OCI-M2 (cell line): ENCODE data around the gene HOXC5.
"Not testable (repeated sequence)": the region's sequence is repeated elsewhere in the genome, so short reads cannot be mapped to it uniquely, and the experiment has no call there.

Experiments used
- DNase-seq: peaks from one replicate; lab custom pipeline; 2025; ENCODE audit not compliant: unreplicated experiment; lab: John Stamatoyannopoulos, UW

The HOXC5 gene

DNA sequence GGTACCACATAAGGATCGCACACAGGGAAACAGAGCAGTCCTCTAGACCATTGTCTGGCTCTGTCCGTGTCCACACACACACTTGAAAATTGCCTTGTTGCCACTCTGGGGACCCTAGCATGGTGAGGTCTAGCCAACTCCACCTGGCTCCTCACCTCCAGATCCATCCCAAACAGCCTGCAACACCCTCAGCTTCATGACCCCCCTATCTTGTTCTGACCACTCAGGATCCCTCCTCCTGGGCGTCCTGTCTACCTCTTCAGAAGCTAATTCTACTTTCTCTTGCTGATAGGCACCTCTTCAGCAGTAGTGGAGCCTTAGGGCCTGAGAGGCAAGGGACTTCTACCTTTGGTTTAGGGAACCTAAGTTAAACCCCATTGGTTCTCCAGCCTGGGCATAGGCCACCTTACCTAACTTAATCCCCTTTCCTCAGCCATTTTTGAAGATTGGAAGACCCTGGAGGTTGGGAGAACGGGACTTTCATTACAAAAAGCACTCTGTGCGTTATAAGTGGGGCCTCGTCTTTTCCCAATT lies 697 bp upstream of the HOXC5 start:
- DNase-seq: no peak

DNA sequence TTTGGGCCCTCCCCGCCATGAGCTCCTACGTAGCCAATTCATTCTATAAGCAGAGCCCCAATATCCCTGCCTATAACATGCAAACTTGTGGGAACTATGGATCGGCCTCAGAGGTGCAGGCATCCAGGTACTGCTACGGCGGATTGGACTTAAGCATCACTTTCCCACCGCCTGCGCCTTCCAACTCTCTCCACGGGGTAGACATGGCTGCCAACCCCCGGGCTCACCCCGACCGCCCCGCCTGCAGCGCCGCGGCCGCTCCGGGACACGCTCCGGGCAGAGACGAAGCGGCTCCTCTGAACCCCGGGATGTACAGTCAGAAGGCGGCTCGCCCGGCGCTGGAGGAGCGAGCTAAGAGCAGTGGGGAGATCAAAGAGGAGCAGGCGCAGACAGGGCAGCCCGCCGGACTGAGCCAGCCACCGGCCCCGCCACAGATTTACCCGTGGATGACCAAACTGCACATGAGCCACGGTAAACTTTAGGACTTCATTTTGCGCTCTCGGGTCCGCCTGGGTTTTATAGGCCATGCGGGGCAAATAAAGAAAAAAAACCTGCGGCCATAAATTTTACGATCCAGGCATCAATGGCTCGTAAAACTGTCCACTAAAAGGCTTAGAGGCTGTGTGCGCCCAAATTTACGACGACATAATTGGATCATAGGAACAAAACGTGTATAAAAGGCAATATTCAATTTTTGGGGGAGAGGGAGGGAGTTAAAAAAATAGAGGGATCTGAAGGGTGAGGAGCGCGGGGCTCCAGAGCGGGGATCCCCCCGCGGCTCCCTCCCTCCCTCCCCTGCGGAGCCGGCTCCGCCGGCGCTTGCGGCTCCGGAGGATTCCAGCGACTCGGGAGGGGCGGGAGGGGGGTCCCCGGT lies 493 bp downstream of the HOXC5 start:
- no peak for DNase-seq

DNA sequence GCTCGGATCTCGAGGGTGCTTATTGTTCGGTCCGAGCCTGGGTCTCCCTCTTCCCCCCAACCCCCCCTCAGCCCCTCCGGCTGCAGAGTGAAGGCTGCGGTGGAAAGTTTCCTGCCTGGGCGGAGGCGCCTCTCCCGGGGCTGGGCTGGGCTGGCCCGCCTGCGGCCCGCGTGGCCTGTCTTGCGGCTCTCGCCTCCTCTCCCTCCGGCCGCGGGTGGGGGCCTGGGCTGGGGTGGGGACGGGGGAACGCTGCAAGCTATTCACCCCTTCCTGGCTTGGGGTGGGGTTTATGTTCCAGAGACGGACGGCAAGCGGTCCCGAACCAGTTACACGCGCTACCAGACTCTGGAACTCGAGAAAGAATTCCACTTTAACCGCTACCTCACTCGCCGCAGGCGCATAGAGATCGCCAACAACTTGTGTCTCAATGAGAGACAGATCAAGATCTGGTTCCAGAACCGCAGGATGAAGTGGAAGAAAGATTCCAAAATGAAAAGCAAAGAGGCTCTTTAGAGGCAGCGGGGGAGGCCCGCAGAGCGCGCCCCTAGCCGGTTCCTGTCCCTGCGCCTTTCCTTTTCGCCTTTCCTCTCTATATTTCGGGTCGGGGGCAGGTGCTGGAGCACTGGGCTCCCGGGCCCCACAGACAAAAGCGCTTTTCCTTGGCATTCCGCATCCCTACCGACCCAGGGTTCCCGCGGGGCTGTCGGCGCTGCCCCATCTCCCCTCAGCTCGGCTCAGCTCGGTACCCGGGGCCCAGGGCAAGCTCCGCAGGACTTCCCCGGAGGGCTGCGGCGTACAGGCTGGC lies 1.3 kb downstream of the HOXC5 start:
- no peak for DNase-seq

DNA sequence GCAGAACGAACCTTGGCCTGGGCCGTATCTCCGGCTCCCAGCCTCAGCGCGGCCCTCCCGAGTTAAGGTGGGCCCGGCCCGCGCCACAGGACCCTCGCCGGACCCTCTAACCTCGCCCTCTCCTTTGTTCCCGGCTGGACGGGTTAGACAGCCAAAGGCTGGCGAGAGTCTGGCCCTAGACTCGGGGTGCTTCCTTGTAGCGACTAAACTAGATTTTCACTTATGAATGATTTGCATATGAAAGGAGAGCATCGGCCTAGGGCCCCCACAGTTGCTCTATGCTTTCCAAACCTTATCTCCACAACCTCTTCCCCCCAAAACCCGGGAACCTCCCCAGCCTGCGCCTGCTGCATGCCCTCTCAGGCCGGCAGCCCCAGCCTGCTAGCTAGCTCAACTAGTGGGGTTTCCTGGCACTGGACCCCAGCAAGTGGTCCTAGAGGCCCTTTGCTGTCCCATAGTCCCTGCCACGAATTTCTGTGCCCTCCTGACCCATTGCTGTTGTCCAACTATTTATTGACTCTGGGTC lies 2.0 kb downstream of the HOXC5 start:
- DNase-seq: no peak

DNA sequence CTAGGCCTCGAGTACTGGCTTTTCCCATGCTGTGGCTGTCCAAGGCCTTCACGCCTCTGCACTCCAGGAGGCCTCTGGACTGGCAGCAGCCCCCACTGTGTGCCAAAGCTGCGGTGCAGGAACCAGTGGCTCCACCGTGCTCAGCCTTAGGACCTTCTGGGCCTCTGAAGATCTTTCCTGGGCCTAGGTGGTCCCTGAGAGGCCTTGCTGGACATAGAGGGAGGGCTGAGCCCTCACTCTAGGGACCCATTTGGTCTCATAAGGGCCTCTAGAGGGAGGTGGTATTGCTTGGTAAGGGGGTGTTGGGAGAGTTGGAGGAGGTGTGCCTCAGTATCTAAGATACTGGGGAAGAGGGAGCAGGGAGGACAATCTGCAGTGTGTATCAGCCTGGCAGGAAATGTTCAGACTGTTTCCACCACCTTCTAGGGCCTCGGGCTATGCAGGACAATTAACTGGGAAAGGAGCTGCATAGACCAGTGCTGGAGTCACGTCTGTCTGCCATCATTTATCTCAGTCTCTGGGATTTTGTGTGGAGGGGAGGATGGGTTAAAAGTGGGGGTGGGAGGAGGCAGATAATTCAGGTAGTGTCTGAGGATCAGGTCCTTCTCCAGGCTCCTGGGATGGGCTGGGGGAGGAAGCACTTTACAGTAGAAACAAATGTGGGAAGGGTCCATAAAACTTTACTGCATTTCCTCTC lies 2.9 kb downstream of the HOXC5 start:
- no peak for DNase-seq

DNA sequence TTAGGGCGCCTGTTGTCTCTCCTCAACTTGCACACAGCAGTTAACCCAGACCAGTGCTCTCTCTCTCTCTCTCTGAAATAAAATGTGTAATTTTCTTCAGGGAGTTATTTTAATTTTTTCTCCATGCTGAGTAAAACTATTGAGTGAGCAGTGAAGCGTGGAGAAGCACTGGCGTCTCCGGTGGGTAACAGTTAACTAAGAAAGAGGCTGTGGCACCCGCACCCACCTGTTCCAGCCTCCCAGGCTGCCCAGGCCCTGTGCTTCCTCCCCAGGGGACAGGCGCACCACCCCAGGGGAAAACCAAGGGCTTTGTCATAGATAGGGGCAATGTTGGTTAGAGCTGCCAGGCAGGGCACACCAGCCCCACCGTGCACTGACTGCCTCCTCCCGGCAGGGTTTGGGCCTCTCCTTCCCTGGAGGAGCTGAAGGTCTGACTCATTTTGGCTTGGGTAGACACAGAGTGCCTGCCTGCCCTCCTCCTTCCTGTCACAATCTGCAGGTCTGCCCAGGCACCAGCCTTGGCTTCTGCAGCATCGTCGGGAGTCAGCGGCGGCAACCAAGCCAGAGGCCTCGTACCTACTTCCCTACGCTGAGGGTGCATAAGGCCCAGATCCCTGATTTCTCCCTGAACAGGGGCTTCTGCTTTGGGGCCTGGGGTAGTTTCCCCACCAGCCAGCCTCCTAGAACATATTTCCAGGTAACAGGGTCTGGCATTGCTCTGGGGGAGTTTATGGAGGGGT lies 3.9 kb downstream of the HOXC5 start:
- DNase-seq: no peak

DNA sequence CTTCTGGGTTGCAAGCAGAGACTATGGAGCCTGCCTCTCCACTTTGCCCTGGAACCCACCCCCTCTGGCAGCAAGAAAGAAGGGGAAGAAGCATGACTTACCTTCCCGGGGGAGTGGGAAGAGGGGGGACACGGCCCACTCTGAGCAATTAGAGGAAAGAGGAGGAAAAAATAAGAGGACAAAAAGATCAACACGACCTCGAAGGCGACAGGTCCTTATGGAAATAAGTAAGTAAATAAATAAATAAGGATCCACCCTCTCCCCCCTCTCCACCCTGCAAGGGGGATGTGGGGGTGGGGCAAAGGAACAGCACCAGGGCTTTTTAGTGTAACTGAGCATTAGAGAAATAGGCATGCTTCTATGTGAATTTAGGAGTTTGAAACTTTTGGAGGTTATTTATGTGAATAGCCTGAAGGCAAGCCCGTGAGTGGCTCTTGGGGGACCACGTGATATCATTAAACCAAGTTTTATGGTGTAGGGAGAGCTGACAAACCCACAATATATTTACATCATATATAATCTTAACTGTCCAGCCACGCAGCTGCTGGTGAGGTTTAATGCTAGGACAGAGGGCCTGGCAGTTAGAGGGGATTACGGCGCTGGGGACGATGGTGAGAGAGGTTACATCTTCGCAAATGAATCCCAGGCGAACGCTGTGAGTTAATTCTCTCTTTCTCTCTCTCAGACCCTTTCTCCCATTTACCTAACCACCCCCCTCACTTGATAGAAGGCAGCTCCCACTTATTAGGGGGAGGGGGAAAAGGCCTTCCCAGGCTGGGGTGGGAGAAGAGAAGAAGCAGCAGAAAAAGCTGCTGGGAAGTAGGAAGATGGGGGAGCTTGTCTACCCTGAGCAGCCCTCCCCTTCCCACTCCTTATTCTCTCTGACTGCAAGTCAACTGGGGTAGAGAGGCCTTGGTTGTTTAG lies 4.8 kb downstream of the HOXC5 start:
- no peak for DNase-seq

DNA sequence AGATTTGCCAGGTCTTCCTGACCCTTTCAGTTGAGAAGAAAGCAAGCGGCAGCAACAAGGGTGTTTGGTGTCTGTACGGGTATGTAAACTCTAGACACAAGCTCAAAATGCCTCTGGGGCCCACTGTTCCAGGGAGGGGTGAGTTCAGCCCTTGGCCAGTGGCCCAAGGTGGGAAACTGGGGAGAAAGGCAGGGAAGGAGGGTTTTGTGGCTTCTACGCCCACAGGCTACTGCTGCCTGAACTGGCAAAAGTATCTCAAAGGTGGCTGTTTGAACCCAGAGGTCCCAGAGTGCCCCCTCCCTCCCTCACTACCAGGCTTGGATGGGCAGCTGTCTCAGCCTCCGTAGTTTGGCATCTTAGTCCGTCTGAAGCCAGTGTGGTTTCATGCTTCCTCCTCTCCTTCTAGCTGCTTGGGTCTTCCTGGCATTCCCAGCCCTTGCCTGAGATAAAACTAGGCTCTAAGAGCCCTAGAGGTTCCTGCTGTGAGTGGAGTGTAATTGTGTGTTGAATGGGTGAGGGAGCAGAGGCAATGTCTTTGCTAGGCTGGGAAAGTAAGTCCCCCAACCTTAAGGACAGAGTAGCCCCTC lies 5.5 kb downstream of the HOXC5 start:
- no peak for DNase-seq

DNA sequence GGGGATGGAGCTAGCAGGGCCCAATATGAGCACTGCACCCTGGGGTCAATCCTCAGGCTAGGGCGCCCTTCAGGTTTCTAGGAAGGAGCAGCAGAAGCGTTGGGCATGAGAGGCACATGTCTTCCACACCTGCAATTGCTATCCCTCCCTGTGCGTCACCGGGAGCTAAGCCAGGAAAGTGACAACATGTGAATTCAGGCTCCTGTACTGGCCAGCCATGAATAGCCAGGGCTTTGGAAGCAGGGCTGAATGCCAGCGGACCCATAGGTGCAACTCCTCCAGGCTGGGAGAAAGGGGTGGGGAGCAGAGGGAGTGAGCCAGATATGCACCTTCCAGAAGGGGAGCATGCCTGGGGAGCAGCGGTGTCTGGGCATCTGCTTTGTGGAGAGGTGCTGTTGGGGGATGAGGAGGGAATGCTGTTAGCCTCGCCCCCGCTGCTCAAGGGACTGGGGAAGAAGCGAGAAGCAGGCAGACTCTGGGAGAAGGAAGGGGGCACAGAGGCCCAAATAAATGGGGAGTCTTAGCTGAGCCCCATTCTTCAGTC lies 6.1 kb downstream of the HOXC5 start:
- DNase-seq: no peak

DNA sequence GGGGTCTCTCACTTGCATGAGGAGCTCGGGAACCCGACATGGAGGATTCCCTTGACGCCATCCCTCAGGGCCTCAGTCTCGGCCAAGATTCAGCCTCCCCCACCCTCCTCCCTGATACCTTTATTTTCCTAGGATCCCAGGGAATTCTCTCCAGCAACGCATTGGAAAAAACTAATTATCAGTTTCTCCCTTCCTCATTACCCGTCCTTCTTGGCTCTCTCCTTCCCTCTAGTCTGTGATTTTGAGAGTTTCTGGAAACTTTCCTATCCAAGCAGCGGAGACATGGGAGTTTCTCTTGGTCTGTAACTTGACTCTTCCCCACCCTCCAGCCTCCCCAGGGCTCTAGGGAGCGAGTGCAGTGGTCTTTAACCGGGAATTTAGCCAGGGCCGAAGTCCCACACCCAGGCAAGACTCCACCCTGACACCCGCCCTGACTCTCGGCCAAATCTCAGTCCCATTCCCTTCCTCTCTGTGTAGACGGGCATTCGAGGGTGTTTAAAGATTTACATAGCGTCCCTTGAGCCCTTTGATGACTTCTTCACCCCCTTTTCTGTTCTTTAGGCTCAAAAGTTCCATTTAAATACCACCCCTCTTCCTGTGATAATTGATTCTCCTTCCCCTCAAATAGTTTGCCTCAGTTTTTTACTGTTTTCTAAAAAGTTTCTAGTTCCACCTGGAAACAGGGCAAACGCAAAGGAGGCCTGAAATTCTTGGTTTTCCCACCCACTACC lies 6.7 kb downstream of the HOXC5 start:
- DNase-seq: no peak

DNA sequence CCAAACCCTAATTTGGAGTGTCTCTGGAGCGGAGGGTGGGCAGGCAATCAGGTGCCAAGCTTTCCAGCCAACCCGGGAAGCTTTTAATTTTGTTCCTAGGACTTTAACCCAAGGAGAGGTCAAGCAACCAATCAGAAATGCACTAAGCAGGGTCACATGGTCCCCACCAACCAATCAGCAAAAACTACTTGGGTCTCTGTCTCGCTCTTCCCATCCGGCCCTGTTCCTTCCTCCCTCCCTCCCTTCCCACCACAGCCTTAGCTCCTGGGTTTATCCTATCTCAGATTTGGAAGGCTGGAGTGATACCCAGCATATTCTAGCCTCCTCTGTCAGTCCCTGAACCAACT lies 7.3 kb downstream of the HOXC5 start:
- no peak for DNase-seq

DNA sequence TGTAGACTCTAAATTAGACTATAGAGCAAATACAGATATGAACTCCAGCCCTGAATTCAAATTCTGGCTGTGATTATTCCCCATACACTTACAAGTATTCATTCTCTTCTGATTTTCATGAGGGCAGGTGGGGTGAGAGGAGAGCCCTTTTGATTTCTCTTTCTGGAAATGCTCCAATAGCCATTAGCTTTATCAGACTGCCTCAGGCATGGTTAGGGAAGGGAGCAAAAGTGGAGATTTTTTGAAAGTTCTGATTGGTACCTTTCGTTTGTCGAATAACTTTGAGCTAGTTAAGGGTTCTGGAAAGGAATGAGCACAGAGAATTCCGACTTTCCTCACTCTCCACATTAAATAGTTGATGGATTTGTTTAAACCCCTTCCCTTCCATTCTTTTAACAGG lies 7.8 kb downstream of the HOXC5 start:
- no peak for DNase-seq

DNA sequence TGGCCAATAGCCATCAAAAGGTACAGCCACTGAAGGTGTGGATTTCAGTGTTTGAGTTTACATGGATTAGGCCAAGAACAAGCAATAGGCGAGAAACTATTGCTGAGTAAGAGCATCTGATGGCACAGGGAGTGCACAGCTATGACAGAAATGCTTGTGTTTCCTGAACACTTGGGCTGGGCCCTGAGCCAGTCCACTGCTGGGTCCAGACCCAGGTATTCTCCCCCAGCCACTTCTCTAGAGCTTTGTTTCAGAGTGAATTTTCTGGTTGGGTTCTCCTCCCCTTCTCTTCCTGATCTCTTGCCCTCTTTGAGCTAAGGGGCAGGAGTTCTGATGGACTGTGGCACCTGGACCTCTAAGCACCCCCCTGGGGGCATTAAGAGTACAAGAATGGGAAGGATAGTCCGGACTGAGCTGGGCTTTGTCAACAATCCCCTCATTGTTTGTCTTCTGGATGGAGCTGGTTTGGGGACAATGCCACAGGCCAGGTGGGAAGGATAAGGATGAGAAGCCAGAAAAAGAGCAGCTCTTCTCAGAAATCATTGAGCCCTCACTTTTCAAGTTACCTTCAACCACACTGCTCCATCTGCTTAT lies 8.3 kb downstream of the HOXC5 start:
- DNase-seq: no peak

DNA sequence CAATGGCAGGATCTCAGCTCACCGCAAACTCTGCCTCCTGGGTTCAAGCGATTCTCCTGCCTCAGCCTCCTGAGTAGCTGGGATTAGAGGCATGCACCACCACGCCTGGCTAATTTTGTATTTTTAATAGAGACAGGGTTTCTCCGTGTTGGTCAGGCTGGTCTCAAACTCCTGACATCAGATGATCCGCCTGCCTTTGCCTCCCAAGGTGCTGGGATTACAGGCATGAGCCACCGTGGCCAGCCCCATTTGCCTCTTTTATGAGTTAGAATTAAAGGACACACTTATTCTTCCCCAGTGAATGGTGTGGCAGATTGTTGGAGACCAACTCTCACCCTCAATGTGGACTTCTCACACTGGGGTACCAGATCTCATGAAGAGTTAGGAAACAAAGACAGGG lies 9.2 kb downstream of the HOXC5 start:
- not testable (repeated sequence) for DNase-seq

DNA sequence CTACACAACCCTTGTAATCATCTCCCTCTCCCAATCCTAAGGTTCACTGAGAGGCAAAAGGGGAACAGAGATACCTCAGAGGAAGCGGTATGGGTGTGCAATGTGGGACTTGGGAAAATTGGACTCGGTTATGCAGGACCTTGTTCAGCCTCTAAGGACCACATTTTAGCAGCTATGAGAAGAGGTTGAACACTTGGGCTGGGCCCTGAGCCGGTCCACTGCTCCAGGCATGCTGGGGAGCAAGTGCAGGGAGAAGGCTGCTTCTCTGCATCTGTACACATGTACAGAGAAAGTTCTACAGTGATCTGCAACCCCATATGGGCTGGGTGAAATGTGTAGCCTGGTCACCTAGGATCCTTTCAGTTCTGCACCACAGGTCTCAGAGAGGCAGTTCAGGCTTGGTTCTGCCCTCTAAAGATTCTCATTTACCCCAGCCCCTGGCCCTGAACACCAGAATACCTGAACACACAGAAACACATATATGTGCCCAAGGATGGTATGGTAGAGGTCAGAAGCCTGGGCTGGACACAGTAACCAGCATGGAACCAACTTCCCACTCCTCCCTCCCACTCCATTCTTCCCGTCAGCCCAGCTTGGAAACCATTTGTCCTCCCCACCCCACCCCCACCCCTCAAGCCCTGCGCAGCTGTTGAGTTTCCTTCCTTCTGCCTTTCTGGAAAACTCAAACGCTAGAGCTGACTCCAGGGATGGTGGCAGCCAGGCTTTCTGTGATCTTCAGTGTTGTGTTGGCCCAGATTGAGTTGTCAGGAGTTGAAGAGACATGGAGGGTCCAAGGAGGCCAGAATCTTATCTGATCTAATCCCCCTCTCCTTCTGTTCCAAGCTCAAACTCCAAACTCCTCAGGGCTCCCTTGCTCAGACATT lies 10.4 kb downstream of the HOXC5 start:
- DNase-seq: no peak

DNA sequence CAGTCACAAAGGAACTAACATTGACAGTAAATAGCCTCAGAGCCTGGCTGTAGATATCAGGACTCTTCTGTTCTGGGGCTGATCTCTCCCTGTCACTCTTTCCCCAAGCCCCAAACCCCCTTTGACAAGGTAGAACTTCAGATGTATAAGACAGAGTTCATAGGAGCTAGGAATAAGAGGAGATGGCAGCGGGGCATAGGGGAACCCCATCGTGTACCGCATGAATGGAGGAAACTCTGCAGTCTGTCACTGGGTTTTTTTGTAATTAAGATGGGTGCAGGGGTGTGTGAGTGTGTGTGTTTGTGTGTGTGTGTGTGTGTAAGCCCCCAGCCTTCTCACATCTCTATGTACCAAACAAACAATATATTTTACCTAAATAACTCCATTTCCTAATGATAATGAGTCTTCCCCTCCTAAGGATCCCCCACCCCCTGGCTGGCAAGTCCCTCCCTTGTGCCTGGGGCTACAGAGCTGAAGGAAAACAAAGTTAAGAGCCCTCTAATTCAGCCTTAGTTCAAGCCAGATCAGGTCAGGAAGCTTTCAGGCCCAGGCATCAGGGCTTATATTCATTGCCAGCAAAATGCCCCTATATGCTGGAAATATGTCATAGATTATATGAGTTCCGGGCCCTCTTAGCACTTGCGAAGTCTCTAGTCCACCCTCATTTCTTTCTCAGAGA lies 11.7 kb downstream of the HOXC5 start:
- DNase-seq: no peak
